Muscle layer of duodenum (tissue), 2 donors: ENCODE data around the gene USP6.
"Not testable (repeated sequence)": the region's sequence is repeated elsewhere in the genome, so short reads cannot be mapped to it uniquely, and the experiment has no call there.

Experiments
- H3K27ac ChIP-seq: one replicate; pipeline ENCODE4 v1.7.0; 2013; ENCODE audit warnings: mild to moderate bottlenecking, low read length
- H3K27me3 ChIP-seq: one replicate; pipeline ENCODE4 v1.7.0; 2013; ENCODE audit warnings: low read depth, mild to moderate bottlenecking, control low read depth, low read length
- H3K36me3 ChIP-seq, 2 donors: one replicate each; pipeline ENCODE4 v1.7.0; 2013; ENCODE audit warnings: low read length in 2 of 2, control low read depth in 1 of 2, mild to moderate bottlenecking in 1 of 2; ENCODE audit not compliant: insufficient read depth in 2 of 2, control insufficient read depth in 1 of 2
- H3K4me1 ChIP-seq, 2 donors: one replicate each; pipeline ENCODE4 v1.7.0; 2013; ENCODE audit warnings: low read length in 2 of 2, mild to moderate bottlenecking in 2 of 2, control low read depth in 1 of 2, moderate library complexity in 1 of 2; ENCODE audit not compliant: insufficient read depth in 2 of 2, control insufficient read depth in 1 of 2
- H3K4me3 ChIP-seq, 2 donors: one replicate each; pipeline ENCODE4 v1.7.0; 2013; ENCODE audit warnings: low read length in 2 of 2, low read depth in 1 of 2, mild to moderate bottlenecking in 1 of 2
- H3K9me3 ChIP-seq, 2 donors: one replicate each; pipeline ENCODE4 v1.7.0; 2013; ENCODE audit warnings: low read length in 2 of 2, control low read depth in 1 of 2, mild to moderate bottlenecking in 1 of 2; ENCODE audit not compliant: control insufficient read depth in 1 of 2
- donor health status: healthy.

The USP6 gene

GRCh38 chr17:5131146-5131715, 15.4 kb downstream of the USP6 start:
- H3K36me3 ChIP-seq: no peaks in the 10 kb centered on the region
- H3K9me3 ChIP-seq: no peaks in the 10 kb centered on the region
- H3K27me3 ChIP-seq: no peaks in the 10 kb centered on the region
- no peak overlapping the region for H3K27ac ChIP-seq
- no peak overlapping the region for H3K4me3 ChIP-seq
- H3K4me1 ChIP-seq: no peaks in the 10 kb centered on the region

GRCh38 chr17:5131799-5132502, 16.1 kb downstream of the USP6 start:
- not testable (repeated sequence) for H3K9me3 ChIP-seq, H3K4me1 ChIP-seq, H3K4me3 ChIP-seq, H3K27me3 ChIP-seq, H3K27ac ChIP-seq, H3K36me3 ChIP-seq

GRCh38 chr17:5132503-5133225, 16.8 kb downstream of the USP6 start:
- not testable (repeated sequence) for H3K36me3 ChIP-seq, H3K4me3 ChIP-seq, H3K27ac ChIP-seq, H3K4me1 ChIP-seq, H3K27me3 ChIP-seq, H3K9me3 ChIP-seq

GRCh38 chr17:5133311-5133710, 17.5 kb downstream of the USP6 start:
- Histone ChIP-seq H3K9me3 (no peaks in the 10 kb centered on the region), H3K36me3 (no peaks in the 10 kb centered on the region), H3K27ac (no peak overlapping the region), H3K27me3 (no peaks in the 10 kb centered on the region), H3K4me3 (no peak overlapping the region), H3K4me1 (no peaks in the 10 kb centered on the region)

GRCh38 chr17:5133961-5134360, 18.1 kb downstream of the USP6 start:
- H3K4me1 ChIP-seq, H3K27ac ChIP-seq, H3K36me3 ChIP-seq, H3K27me3 ChIP-seq, H3K4me3 ChIP-seq, H3K9me3 ChIP-seq: not testable (repeated sequence)

GRCh38 chr17:5134571-5134970, 18.7 kb downstream of the USP6 start:
- H3K4me3 ChIP-seq, H3K27ac ChIP-seq, H3K4me1 ChIP-seq: not testable (repeated sequence)

GRCh38 chr17:5135131-5135712, 19.4 kb downstream of the USP6 start:
- H3K36me3 ChIP-seq, H3K4me3 ChIP-seq, H3K27me3 ChIP-seq, H3K27ac ChIP-seq, H3K4me1 ChIP-seq, H3K9me3 ChIP-seq: not testable (repeated sequence)

More at GRCh38 chr17:5134571-5134970, 18.7 kb downstream of the USP6 start:
- not testable (repeated sequence) for H3K9me3 ChIP-seq, H3K36me3 ChIP-seq, H3K27me3 ChIP-seq

GRCh38 chr17:5135726-5136579, 20.1 kb downstream of the USP6 start:
- no peaks in the 10 kb centered on the region for H3K4me1 ChIP-seq
- H3K27me3 ChIP-seq: no peaks in the 10 kb centered on the region

GRCh38 chr17:5136580-5137412, 21.0 kb downstream of the USP6 start:
- H3K4me1 ChIP-seq, H3K27me3 ChIP-seq, H3K36me3 ChIP-seq, H3K9me3 ChIP-seq, H3K27ac ChIP-seq, H3K4me3 ChIP-seq: not testable (repeated sequence)

More at GRCh38 chr17:5135726-5136579, 20.1 kb downstream of the USP6 start:
- Histone ChIP-seq H3K9me3 (no peaks in the 10 kb centered on the region), H3K27ac (no peak overlapping the region), H3K4me3 (no peak overlapping the region), H3K36me3 (no peaks in the 10 kb centered on the region)

GRCh38 chr17:5137511-5138197, 21.8 kb downstream of the USP6 start:
- H3K4me1 ChIP-seq, H3K36me3 ChIP-seq, H3K9me3 ChIP-seq, H3K4me3 ChIP-seq, H3K27ac ChIP-seq, H3K27me3 ChIP-seq: not testable (repeated sequence)
